HEK293 (cell line): ENCODE data around the gene CNFN.

Source experiments
- EGR2 ChIP-seq: fragments of 450-650 bp; formaldehyde crosslinking; IDR thresholded peaks from 2 replicates; pipeline ENCODE4 v1.5.1; 2016; ENCODE audit warnings: low read depth, missing biosample characterization, missing genetic modification characterization
- KLF9 ChIP-seq: fragments of 450-650 bp; formaldehyde crosslinking; IDR thresholded peaks from 2 replicates; pipeline ENCODE4 v1.5.1; 2016; ENCODE audit warnings: missing biosample characterization, missing genetic modification characterization, low read depth
- PRDM1 ChIP-seq: fragments of 450-650 bp; formaldehyde crosslinking; IDR thresholded peaks from 2 replicates; pipeline ENCODE4; 2016; ENCODE audit warnings: missing biosample characterization, missing genetic modification characterization
- REPIN1 ChIP-seq: fragments of 450-650 bp; formaldehyde crosslinking; IDR thresholded peaks from 2 replicates; pipeline ENCODE4 v1.5.1; 2017; ENCODE audit warnings: missing biosample characterization, missing genetic modification characterization, low read depth
- SCRT1 ChIP-seq: fragments of 450-650 bp; formaldehyde crosslinking; IDR thresholded peaks from 2 replicates; pipeline ENCODE4 v1.5.1; 2016; ENCODE audit warnings: missing biosample characterization, missing genetic modification characterization, borderline replicate concordance
- YY2 ChIP-seq: fragments of 450-650 bp; formaldehyde crosslinking; IDR thresholded peaks from 2 replicates; pipeline ENCODE4 v1.5.1; 2016; ENCODE audit warnings: missing biosample characterization, missing genetic modification characterization
- ZFHX2 ChIP-seq: fragments of 450-650 bp; formaldehyde crosslinking; conservative IDR thresholded peaks from 2 replicates; pipeline ENCODE4 v1.5.1; 2016; ENCODE audit warnings: missing biosample characterization, missing genetic modification characterization
- ZNF140 ChIP-seq: fragments of 450-650 bp; formaldehyde crosslinking; IDR thresholded peaks from 2 replicates; pipeline ENCODE4 v1.5.1; 2016; ENCODE audit warnings: missing biosample characterization, missing genetic modification characterization
- ZNF175 ChIP-seq: fragments of 450-650 bp; formaldehyde crosslinking; IDR thresholded peaks from 2 replicates; pipeline ENCODE4 v1.5.1; 2016; ENCODE audit warnings: missing biosample characterization, missing genetic modification characterization
- ZNF266 ChIP-seq: fragments of 450-650 bp; formaldehyde crosslinking; IDR thresholded peaks from 2 replicates; pipeline ENCODE4 v1.5.1; 2016; ENCODE audit warnings: missing biosample characterization, missing genetic modification characterization, low read depth
- ZNF292 ChIP-seq: fragments of 450-650 bp; formaldehyde crosslinking; IDR thresholded peaks from 2 replicates; pipeline ENCODE4 v1.5.1; 2016; ENCODE audit warnings: low read depth, missing biosample characterization, missing genetic modification characterization, borderline replicate concordance
- ZNF311 ChIP-seq: fragments of 450-650 bp; formaldehyde crosslinking; IDR thresholded peaks from 2 replicates; pipeline ENCODE4 v1.5.1; 2017; ENCODE audit warnings: missing biosample characterization, missing genetic modification characterization, borderline replicate concordance
- ZNF335 ChIP-seq: fragments of 450-650 bp; formaldehyde crosslinking; conservative IDR thresholded peaks from 2 replicates; pipeline ENCODE4 v1.5.1; 2016; ENCODE audit warnings: missing biosample characterization, missing genetic modification characterization
- ZNF366 ChIP-seq: fragments of 450-650 bp; formaldehyde crosslinking; conservative IDR thresholded peaks from 2 replicates; pipeline ENCODE4 v1.5.1; 2016; ENCODE audit warnings: missing biosample characterization, missing genetic modification characterization
- ZNF501 ChIP-seq: fragments of 450-650 bp; formaldehyde crosslinking; IDR thresholded peaks from 2 replicates; pipeline ENCODE4 v1.5.1; 2016; ENCODE audit warnings: missing biosample characterization, missing genetic modification characterization
- ZNF555 ChIP-seq: fragments of 450-650 bp; formaldehyde crosslinking; conservative IDR thresholded peaks from 2 replicates; pipeline ENCODE4 v1.5.1; 2017; ENCODE audit warnings: missing biosample characterization, mild to moderate bottlenecking, missing genetic modification characterization, inconsistent platforms
- ZNF654 ChIP-seq: fragments of 450-650 bp; formaldehyde crosslinking; IDR thresholded peaks from 2 replicates; pipeline ENCODE4 v1.5.1; 2016; ENCODE audit warnings: low read depth, missing biosample characterization, missing genetic modification characterization
- ZNF707 ChIP-seq: fragments of 450-650 bp; formaldehyde crosslinking; IDR thresholded peaks from 2 replicates; pipeline ENCODE4 v1.5.1; 2016; ENCODE audit warnings: missing biosample characterization, missing genetic modification characterization
- ZNF76 ChIP-seq: fragments of 450-650 bp; formaldehyde crosslinking; IDR thresholded peaks from 2 replicates; pipeline ENCODE4; 2016; ENCODE audit warnings: low read depth, missing biosample characterization, missing genetic modification characterization, borderline replicate concordance
- ZSCAN30 ChIP-seq: fragments of 450-650 bp; IDR thresholded peaks from 2 replicates; pipeline ENCODE4 v1.5.1; 2018; ENCODE audit warnings: missing biosample characterization, mild to moderate bottlenecking, missing genetic modification characterization, moderate library complexity
- TF ChIP-seq, protein P1 (sequence below): sonication (generic); formaldehyde crosslinking; IDR thresholded peaks from 2 replicates; pipeline ENCODE4 v1.8.1; 2022; ENCODE audit warnings: mild to moderate bottlenecking, moderate library complexity, missing genetic modification reagents
- TF ChIP-seq, protein P2 (sequence below): fragments of 450-650 bp; formaldehyde crosslinking; IDR thresholded peaks from 2 replicates; pipeline ENCODE4 v1.5.1; 2016; ENCODE audit warnings: missing biosample characterization, missing genetic modification characterization
- TF ChIP-seq, protein P3 (sequence below): fragments of 450-650 bp; formaldehyde crosslinking; IDR thresholded peaks from 2 replicates; pipeline ENCODE4 v1.5.1; 2017; ENCODE audit warnings: missing biosample characterization, missing genetic modification characterization
- TF ChIP-seq, protein P4 (sequence below): fragments of 450-650 bp; formaldehyde crosslinking; IDR thresholded peaks from 2 replicates; pipeline ENCODE4 v1.5.1; 2016; ENCODE audit warnings: missing biosample characterization, missing genetic modification characterization
- TF ChIP-seq, protein P5 (sequence below): fragments of 450-650 bp; formaldehyde crosslinking; IDR thresholded peaks from 2 replicates; pipeline ENCODE4 v1.5.1; 2017; ENCODE audit warnings: missing biosample characterization, missing genetic modification characterization
- TF ChIP-seq, protein P6 (sequence below): fragments of 450-650 bp; formaldehyde crosslinking; IDR thresholded peaks from 2 replicates; pipeline ENCODE4 v1.5.1; 2016; ENCODE audit warnings: missing biosample characterization, missing genetic modification characterization

CNFN gene

DNA sequence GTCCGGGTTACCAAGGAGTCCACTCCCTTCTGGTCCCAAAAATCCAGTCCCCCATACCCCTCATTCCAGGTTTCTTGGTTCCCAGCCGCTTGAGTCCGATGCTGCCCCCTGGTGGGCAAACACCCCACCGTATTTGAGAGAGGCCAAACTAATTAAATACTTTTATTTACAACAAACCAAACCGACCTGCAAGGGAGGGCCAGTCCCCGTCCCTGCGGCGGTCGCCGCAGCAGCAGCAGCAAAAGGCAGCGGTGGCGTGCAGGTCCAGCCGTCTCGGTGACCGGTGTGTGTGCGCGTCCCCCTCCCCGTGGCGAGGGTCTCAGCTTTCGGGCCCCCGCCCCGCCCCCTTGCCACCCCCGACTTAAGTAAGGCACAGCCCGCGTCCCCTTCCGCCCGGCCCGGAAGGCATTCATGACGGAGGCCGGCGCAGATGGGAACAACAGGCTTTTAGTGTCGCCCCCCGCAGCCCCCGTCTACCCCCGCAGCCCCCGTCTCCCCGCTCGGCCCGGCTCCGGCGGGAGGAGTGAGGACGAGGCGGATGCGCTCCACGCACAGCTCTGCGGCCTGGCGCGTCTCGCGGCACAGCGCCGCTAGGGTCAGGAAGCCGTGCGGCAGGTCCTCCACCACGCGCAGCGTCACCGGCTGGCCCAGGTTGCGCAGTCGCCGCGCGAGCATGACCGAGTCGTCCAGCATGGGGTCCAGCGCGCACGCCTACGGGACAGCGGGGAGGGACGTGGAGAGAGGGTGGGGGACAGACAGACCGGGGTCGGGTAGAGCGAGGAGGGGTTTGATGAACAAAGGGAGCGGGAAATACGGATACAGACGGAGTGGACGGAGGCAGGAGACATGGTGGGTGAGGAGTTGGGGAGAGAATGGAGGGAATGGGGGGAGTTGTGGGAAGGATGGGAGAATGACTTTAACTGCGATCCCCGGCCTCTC is 11.5 kb upstream of the CNFN start (continued):
- TF ChIP-seq, protein P1, sequence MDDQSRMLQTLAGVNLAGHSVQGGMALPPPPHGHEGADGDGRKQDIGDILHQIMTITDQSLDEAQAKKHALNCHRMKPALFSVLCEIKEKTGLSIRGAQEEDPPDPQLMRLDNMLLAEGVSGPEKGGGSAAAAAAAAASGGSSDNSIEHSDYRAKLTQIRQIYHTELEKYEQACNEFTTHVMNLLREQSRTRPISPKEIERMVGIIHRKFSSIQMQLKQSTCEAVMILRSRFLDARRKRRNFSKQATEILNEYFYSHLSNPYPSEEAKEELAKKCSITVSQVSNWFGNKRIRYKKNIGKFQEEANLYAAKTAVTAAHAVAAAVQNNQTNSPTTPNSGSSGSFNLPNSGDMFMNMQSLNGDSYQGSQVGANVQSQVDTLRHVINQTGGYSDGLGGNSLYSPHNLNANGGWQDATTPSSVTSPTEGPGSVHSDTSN (CRISPR knock-in tag): 0 out of 2 replicates have a peak, but pooled peaks have one; percentile 81
- peak; percentile 20; the same call in 1 of the 2 replicates for TF ChIP-seq KLF9
- no peak for TF ChIP-seq ZNF140 (tag by site-specific recombination)
- TF ChIP-seq ZNF707 (tag by site-specific recombination): no peak
- TF ChIP-seq ZNF311 (tag by site-specific recombination): no peak
- TF ChIP-seq, protein P2, sequence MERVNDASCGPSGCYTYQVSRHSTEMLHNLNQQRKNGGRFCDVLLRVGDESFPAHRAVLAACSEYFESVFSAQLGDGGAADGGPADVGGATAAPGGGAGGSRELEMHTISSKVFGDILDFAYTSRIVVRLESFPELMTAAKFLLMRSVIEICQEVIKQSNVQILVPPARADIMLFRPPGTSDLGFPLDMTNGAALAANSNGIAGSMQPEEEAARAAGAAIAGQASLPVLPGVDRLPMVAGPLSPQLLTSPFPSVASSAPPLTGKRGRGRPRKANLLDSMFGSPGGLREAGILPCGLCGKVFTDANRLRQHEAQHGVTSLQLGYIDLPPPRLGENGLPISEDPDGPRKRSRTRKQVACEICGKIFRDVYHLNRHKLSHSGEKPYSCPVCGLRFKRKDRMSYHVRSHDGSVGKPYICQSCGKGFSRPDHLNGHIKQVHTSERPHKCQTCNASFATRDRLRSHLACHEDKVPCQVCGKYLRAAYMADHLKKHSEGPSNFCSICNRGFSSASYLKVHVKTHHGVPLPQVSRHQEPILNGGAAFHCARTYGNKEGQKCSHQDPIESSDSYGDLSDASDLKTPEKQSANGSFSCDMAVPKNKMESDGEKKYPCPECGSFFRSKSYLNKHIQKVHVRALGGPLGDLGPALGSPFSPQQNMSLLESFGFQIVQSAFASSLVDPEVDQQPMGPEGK (tag by site-specific recombination): peak; percentile 32; the same call in 1 of the 2 replicates
- no peak for TF ChIP-seq PRDM1 (tag by site-specific recombination)
- no peak for TF ChIP-seq ZSCAN30 (tag by site-specific recombination)
- TF ChIP-seq, protein P3, sequence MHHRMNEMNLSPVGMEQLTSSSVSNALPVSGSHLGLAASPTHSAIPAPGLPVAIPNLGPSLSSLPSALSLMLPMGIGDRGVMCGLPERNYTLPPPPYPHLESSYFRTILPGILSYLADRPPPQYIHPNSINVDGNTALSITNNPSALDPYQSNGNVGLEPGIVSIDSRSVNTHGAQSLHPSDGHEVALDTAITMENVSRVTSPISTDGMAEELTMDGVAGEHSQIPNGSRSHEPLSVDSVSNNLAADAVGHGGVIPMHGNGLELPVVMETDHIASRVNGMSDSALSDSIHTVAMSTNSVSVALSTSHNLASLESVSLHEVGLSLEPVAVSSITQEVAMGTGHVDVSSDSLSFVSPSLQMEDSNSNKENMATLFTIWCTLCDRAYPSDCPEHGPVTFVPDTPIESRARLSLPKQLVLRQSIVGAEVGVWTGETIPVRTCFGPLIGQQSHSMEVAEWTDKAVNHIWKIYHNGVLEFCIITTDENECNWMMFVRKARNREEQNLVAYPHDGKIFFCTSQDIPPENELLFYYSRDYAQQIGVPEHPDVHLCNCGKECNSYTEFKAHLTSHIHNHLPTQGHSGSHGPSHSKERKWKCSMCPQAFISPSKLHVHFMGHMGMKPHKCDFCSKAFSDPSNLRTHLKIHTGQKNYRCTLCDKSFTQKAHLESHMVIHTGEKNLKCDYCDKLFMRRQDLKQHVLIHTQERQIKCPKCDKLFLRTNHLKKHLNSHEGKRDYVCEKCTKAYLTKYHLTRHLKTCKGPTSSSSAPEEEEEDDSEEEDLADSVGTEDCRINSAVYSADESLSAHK (tag by site-specific recombination): no peak
- peak; percentile 21; the same call in 1 of the 2 replicates for TF ChIP-seq ZNF266 (tag by site-specific recombination)
- TF ChIP-seq ZNF76: peak; percentile 46; the same call in 1 of the 2 replicates
- TF ChIP-seq ZFHX2: peak; percentile 37; the same call in 1 of the 2 replicates
- TF ChIP-seq ZNF501: peak; percentile 40; the same call in 1 of the 2 replicates
- no peak for TF ChIP-seq SCRT1
- 0 out of 2 replicates have a peak, but pooled peaks have one; percentile 27 for TF ChIP-seq ZNF366
- TF ChIP-seq, protein P4, sequence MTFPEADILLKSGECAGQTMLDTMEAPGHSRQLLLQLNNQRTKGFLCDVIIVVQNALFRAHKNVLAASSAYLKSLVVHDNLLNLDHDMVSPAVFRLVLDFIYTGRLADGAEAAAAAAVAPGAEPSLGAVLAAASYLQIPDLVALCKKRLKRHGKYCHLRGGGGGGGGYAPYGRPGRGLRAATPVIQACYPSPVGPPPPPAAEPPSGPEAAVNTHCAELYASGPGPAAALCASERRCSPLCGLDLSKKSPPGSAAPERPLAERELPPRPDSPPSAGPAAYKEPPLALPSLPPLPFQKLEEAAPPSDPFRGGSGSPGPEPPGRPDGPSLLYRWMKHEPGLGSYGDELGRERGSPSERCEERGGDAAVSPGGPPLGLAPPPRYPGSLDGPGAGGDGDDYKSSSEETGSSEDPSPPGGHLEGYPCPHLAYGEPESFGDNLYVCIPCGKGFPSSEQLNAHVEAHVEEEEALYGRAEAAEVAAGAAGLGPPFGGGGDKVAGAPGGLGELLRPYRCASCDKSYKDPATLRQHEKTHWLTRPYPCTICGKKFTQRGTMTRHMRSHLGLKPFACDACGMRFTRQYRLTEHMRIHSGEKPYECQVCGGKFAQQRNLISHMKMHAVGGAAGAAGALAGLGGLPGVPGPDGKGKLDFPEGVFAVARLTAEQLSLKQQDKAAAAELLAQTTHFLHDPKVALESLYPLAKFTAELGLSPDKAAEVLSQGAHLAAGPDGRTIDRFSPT (tag by site-specific recombination): no peak
- TF ChIP-seq, protein P5, sequence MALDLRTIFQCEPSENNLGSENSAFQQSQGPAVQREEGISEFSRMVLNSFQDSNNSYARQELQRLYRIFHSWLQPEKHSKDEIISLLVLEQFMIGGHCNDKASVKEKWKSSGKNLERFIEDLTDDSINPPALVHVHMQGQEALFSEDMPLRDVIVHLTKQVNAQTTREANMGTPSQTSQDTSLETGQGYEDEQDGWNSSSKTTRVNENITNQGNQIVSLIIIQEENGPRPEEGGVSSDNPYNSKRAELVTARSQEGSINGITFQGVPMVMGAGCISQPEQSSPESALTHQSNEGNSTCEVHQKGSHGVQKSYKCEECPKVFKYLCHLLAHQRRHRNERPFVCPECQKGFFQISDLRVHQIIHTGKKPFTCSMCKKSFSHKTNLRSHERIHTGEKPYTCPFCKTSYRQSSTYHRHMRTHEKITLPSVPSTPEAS (tag by site-specific recombination): no peak
- no peak for TF ChIP-seq ZNF292 (tag by site-specific recombination)
- TF ChIP-seq, protein P6, sequence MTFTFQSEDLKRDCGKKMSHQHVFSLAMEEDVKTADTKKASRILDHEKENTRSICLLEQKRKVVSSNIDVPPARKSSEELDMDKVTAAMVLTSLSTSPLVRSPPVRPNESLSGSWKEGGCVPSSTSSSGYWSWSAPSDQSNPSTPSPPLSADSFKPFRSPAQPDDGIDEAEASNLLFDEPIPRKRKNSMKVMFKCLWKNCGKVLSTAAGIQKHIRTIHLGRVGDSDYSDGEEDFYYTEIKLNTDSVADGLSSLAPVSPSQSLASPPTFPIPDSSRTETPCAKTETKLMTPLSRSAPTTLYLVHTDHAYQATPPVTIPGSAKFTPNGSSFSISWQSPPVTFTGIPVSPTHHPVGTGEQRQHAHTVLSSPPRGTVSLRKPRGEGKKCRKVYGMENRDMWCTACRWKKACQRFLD: no peak
- TF ChIP-seq REPIN1 (tag by site-specific recombination): no peak
- 0 out of 2 replicates have a peak, but pooled peaks have one; percentile 16 for TF ChIP-seq EGR2
- TF ChIP-seq ZNF335 (tag by site-specific recombination): 0 out of 2 replicates have a peak, but pooled peaks have one; percentile 39
- no peak; the same call in 1 of the 2 replicates for TF ChIP-seq ZNF654
- no peak for TF ChIP-seq ZNF175
- TF ChIP-seq ZNF555: no peak
- TF ChIP-seq YY2 (tag by site-specific recombination): peak; percentile 58; the same call in 1 of the 2 replicates
